ENCODE results near the gene NFIX.

Gene NFIX

DNA sequence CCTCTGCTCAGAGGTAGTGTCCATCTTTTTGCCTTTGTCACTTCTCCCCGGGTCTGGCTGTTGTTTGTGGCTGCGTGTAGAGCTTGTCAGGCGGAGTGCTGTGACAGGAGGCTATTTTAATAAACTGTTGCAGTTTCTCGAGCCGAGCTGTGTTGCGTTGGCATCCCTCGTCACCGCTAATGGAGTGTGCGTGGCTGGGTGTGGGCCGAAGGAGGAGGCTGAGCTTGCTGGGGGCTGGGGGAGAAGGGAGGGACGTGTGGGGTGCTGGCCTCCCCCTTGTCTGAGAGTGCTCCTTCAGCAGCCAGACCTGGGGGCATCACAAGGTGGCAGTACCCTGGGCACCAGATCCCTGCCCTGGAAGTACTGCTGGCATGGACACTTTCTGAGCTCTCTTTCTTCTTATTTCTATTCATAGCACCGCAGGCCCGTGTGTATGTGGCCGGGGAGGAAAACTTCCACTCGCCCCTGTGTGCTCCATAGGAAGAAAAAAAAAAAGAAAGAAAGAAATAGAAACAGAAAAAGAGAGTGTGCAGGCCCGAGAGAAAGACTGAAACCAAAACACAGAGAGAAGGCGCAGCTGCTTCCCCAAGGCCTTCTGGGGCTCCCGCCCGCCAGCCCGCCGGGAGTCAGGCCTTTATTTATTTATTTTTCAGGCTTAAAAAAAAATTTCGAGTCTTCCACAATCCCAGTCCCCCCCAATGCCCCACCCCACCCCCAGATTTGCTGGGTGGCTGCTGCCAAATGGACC, 27.0 kb downstream of the NFIX start:
- Mint-ChIP-seq H3K27me3 (peaks cover 94% of the 10 kb centered on the region), H3K36me3 (peaks cover 2% of the 10 kb centered on the region), H3K27ac (no peak overlapping the region), H3K9me3 (no peaks in the 10 kb centered on the region), H3K4me3 (peak overlapping the region; percentile 17), H3K4me1 (peaks cover 23% of the 10 kb centered on the region)
- DNase-seq: no peak
- CTCF ChIA-PET: interaction anchor here (1.7 to 2.1 kb wide), 3 partner anchors 8 to 72 kb away, joined by 6 to 8 read pairs (median 7); no protein-coding TSS in a partner anchor

GRCh38 chr19:13022859-13023636, 27.8 kb downstream of the NFIX start:
- peak; percentile 28 for DNase-seq
- peaks cover 2% of the 10 kb centered on the region for H3K36me3 Mint-ChIP-seq
- H3K4me1 Mint-ChIP-seq: peaks cover 23% of the 10 kb centered on the region
- peak overlapping the region; percentile 68 for H3K27ac Mint-ChIP-seq
- CTCF ChIA-PET: interaction anchor here (2.1 kb wide), 1 partner anchor 71 kb away, joined by 7 read pairs; no protein-coding TSS in a partner anchor
- H3K27me3 Mint-ChIP-seq: peaks cover 93% of the 10 kb centered on the region
- H3K9me3 Mint-ChIP-seq: no peaks in the 10 kb centered on the region
- H3K4me3 Mint-ChIP-seq: peak overlapping the region; percentile 69

- Mint-ChIP-seq H3K4me3 (peak overlapping the region; percentile 69), H3K27me3 (peaks cover 93% of the 10 kb centered on the region), H3K9me3 (no peaks in the 10 kb centered on the region), H3K27ac (no peak overlapping the region), H3K36me3 (peaks cover 2% of the 10 kb centered on the region), H3K4me1 (peaks cover 23% of the 10 kb centered on the region)
- DNase-seq: no peak
- CTCF ChIA-PET: interaction anchor here (1.1 kb wide), 1 partner anchor 70 kb away, joined by 5 read pairs; no protein-coding TSS in a partner anchor
Observed at GRCh38 chr19:13023656-13024055, 28.4 kb downstream of the NFIX start.

- CTCF ChIA-PET: interaction anchor here (1.1 kb wide), 1 partner anchor 70 kb away, joined by 5 read pairs; no protein-coding TSS in a partner anchor
- no peak for DNase-seq
- Mint-ChIP-seq H3K9me3 (no peaks in the 10 kb centered on the region), H3K27ac (no peak overlapping the region), H3K36me3 (peaks cover 2% of the 10 kb centered on the region), H3K4me3 (peak overlapping the region; percentile 47), H3K4me1 (peaks cover 23% of the 10 kb centered on the region), H3K27me3 (peaks cover 93% of the 10 kb centered on the region)
Observed at GRCh38 chr19:13024126-13024950, 29.1 kb downstream of the NFIX start.

DNA sequence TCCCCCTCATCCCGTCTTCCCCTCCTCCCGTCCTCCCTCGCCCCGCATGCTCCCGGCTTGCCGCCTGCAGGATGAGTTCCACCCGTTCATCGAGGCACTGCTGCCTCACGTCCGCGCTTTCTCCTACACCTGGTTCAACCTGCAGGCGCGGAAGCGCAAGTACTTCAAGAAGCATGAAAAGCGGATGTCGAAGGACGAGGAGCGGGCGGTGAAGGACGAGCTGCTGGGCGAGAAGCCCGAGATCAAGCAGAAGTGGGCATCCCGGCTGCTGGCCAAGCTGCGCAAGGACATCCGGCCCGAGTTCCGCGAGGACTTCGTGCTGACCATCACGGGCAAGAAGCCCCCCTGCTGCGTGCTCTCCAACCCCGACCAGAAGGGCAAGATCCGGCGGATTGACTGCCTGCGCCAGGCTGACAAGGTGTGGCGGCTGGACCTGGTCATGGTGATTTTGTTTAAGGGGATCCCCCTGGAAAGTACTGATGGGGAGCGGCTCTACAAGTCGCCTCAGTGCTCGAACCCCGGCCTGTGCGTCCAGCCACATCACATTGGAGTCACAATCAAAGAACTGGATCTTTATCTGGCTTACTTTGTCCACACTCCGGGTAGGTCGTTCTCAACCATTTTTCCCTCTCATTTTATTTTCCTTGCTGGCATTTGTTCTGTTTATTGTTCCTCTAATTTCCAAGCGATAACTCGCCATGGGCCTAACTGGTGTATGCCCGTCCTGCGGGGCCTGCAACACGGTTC, 29.8 kb downstream of the NFIX start:
- H3K27me3 Mint-ChIP-seq: peaks cover 90% of the 10 kb centered on the region

GRCh38 chr19:13025819-13026456, 30.7 kb downstream of the NFIX start:
- no peaks in the 10 kb centered on the region for H3K9me3 Mint-ChIP-seq
- CTCF ChIA-PET: no interaction called here
- peaks cover 23% of the 10 kb centered on the region for H3K4me1 Mint-ChIP-seq
- peaks cover 83% of the 10 kb centered on the region for H3K27me3 Mint-ChIP-seq
- H3K27ac Mint-ChIP-seq: no peak overlapping the region
- no peak for DNase-seq
- H3K36me3 Mint-ChIP-seq: peaks cover 2% of the 10 kb centered on the region
- no peak overlapping the region for H3K4me3 Mint-ChIP-seq

More for the DNA sequence above, 29.8 kb downstream of the NFIX start:
- CTCF ChIA-PET: no interaction called here
- H3K27ac Mint-ChIP-seq: no peak overlapping the region
- no peak for DNase-seq
- H3K36me3 Mint-ChIP-seq: peaks cover 2% of the 10 kb centered on the region
- no peak overlapping the region for H3K4me3 Mint-ChIP-seq
- peaks cover 23% of the 10 kb centered on the region for H3K4me1 Mint-ChIP-seq
- H3K9me3 Mint-ChIP-seq: no peaks in the 10 kb centered on the region

GRCh38 chr19:13026462-13027370, 31.4 kb downstream of the NFIX start:
- no peak for DNase-seq
- CTCF ChIA-PET: no interaction called here
- peaks cover 2% of the 10 kb centered on the region for H3K36me3 Mint-ChIP-seq
- no peak overlapping the region for H3K4me3 Mint-ChIP-seq
- H3K9me3 Mint-ChIP-seq: no peaks in the 10 kb centered on the region
- no peak overlapping the region for H3K27ac Mint-ChIP-seq
- H3K27me3 Mint-ChIP-seq: peaks cover 80% of the 10 kb centered on the region
- peaks cover 23% of the 10 kb centered on the region for H3K4me1 Mint-ChIP-seq

- H3K9me3 Mint-ChIP-seq: no peaks in the 10 kb centered on the region
- H3K36me3 Mint-ChIP-seq: peaks cover 2% of the 10 kb centered on the region
- no peak overlapping the region for H3K4me3 Mint-ChIP-seq
- CTCF ChIA-PET: interaction anchor here (2.0 kb wide), 1 partner anchor 10 kb away, joined by 4 read pairs; no protein-coding TSS in a partner anchor
- H3K4me1 Mint-ChIP-seq: peaks cover 15% of the 10 kb centered on the region
- no peak overlapping the region for H3K27ac Mint-ChIP-seq
- DNase-seq: no peak
- H3K27me3 Mint-ChIP-seq: peaks cover 71% of the 10 kb centered on the region
Observed at GRCh38 chr19:13027557-13027956, 32.3 kb downstream of the NFIX start.

DNA sequence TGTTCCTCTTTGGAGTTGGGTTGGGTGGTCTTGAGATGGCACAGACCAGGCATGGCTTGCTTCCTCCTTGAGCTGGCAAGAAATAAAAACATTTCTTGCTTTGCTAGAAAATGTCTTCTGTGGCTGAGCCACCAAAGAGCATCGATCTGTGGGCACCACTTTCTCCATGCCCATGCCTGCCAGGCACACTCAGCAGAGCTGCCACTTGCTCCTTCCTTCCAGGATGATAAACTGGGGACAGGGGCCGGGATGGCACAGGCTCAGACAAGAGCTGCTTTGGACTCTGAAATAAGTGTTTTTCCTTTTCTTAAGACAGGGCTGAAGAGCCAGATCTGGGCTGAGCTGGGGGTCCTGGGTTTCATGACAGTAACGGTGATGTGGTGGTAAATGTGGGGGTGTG, 32.8 kb downstream of the NFIX start:
- peaks cover 66% of the 10 kb centered on the region for H3K27me3 Mint-ChIP-seq
- CTCF ChIA-PET: interaction anchor here (1.5 to 7.0 kb wide), 5 partner anchors 10 to 63 kb away, joined by 4 to 71 read pairs (median 17); no protein-coding TSS in a partner anchor
- no peaks in the 10 kb centered on the region for H3K9me3 Mint-ChIP-seq
- peaks cover 2% of the 10 kb centered on the region for H3K36me3 Mint-ChIP-seq
- H3K27ac Mint-ChIP-seq: no peak overlapping the region
- DNase-seq: no peak
- peaks cover 12% of the 10 kb centered on the region for H3K4me1 Mint-ChIP-seq
- H3K4me3 Mint-ChIP-seq: no peak overlapping the region

- no peak overlapping the region for H3K4me3 Mint-ChIP-seq
- no peak overlapping the region for H3K27ac Mint-ChIP-seq
- no peaks in the 10 kb centered on the region for H3K36me3 Mint-ChIP-seq
- H3K9me3 Mint-ChIP-seq: no peaks in the 10 kb centered on the region
- CTCF ChIA-PET: interaction anchor here (0.7 to 7.0 kb wide), 16 partner anchors 8 to 139 kb away, joined by 3 to 71 read pairs (median 4); partner anchors contain the start of gene GCDH
- peaks cover 58% of the 10 kb centered on the region for H3K27me3 Mint-ChIP-seq
- DNase-seq: no peak
- H3K4me1 Mint-ChIP-seq: peaks cover 3% of the 10 kb centered on the region
Observed at GRCh38 chr19:13029301-13029880, 34.1 kb downstream of the NFIX start.

DNA sequence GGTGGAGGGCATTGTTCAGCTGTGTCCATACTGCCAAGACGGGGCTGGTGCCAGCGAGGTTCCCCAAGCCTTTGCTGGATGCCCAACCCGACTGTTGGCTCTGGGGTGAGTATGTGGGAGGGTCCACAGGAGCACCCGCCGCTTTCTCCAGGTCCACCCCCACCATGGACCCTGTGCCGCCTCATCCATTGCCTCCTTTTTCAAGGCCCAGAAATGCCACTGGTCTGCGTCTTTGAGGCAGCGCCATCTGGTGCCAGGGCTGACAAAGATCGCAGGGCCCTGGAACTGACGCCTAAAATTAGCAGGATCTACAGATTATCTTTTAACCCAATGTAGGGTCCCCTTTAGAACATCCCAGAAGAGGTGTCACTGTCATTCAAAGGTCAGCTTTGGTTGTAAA, 34.6 kb downstream of the NFIX start:
- CTCF ChIA-PET: interaction anchor here (0.6 to 7.0 kb wide), 16 partner anchors 8 to 139 kb away, joined by 3 to 71 read pairs (median 4); partner anchors contain the start of gene GCDH
- H3K27me3 Mint-ChIP-seq: peaks cover 53% of the 10 kb centered on the region

More for the DNA sequence above, 34.6 kb downstream of the NFIX start:
- Mint-ChIP-seq H3K4me1 (no peaks in the 10 kb centered on the region), H3K27ac (no peak overlapping the region), H3K4me3 (no peak overlapping the region), H3K9me3 (no peaks in the 10 kb centered on the region), H3K36me3 (no peaks in the 10 kb centered on the region)
- peak; percentile 45 for DNase-seq
